IMR-90 (cell line): ENCODE measurements around the gene CRYBG2. TPM values are rescaled to one million over a fixed set of nuclear protein-coding genes. Genes with fewer than 3 reads are reported as not detected.

Experiments
- ATAC-seq: fragments of 200-7000 bp; cut with Tn5 transposase; 2 replicates; pipeline ENCODE4 v1.9.1; 2020; ENCODE audit warnings: low read depth, mild to moderate bottlenecking, moderate library complexity
- BruUV-seq: library from RNA; stranded (reverse); fragments of 400-500 nt; replicated peaks from 2 replicates; lab custom pipeline; 2021; lab: Mats Ljungman, UMichigan
- CTCF ChIA-PET: fragments of 300-600 bp; formaldehyde crosslinking; extraction: SDS; loops from one replicate; lab custom pipeline; 2021; ENCODE audit warnings: antibody characterized with exemption; lab: Yijun Ruan, JAX
- POLR2A ChIA-PET: fragments of 300-600 bp; sonication (Branson Sonifier 250); formaldehyde crosslinking; loops from one replicate; lab custom pipeline; 2022; ENCODE audit warnings: antibody characterized with exemption; ENCODE audit not compliant: unreplicated experiment; lab: Charles Lee
- DNase-seq: peaks from one replicate; pipeline ENCODE4 v3.0.0; 2013
- H2AFZ ChIP-seq: replicated peaks from 2 replicates; pipeline ENCODE3; 2013; ENCODE audit warnings: low read length, mild to moderate bottlenecking; ENCODE audit not compliant: poor library complexity
- H2AK5ac ChIP-seq: 2 replicates; pipeline ENCODE4 v1.6.1; 2013; ENCODE audit warnings: low read depth, low read length, inconsistent platforms
- H2AK9ac ChIP-seq: replicated peaks from 2 replicates; pipeline ENCODE3; 2013; ENCODE audit warnings: mild to moderate bottlenecking, low read depth, low read length, moderate library complexity; ENCODE audit not compliant: poor library complexity
- H2BK120ac ChIP-seq: 2 replicates; pipeline ENCODE4 v1.6.1; 2013; ENCODE audit warnings: low read depth, low read length, inconsistent platforms
- H2BK15ac ChIP-seq: 3 replicates; pipeline ENCODE4 v1.6.1; 2013; ENCODE audit warnings: low read depth, low read length, inconsistent platforms
- H2BK20ac ChIP-seq: 2 replicates; pipeline ENCODE4 v1.6.1; 2013; ENCODE audit warnings: low read depth, mild to moderate bottlenecking, inconsistent platforms, low read length, moderate library complexity
- H2BK5ac ChIP-seq: 2 replicates; pipeline ENCODE4 v1.6.1; 2013; ENCODE audit warnings: mild to moderate bottlenecking, low read depth, low read length, inconsistent platforms; ENCODE audit not compliant: poor library complexity, severe bottlenecking
- H3K14ac ChIP-seq: replicated peaks from 2 replicates; pipeline ENCODE4 v1.6.1; 2013; ENCODE audit warnings: low read depth, low read length, inconsistent platforms
- H3K18ac ChIP-seq: 2 replicates; pipeline ENCODE4 v1.6.1; 2013; ENCODE audit warnings: low read depth, low read length, control low read depth
- H3K23ac ChIP-seq: 2 replicates; pipeline ENCODE4 v1.6.1; 2013; ENCODE audit warnings: low read depth, low read length, inconsistent platforms
- H3K27ac ChIP-seq: 2 replicates; pipeline ENCODE4 v1.5.1; 2013; ENCODE audit warnings: mild to moderate bottlenecking, control low read depth, low read length; ENCODE audit not compliant: insufficient read depth
- H3K27me3 ChIP-seq: 2 replicates; pipeline ENCODE4 v1.6.1; 2013; ENCODE audit warnings: low read length; ENCODE audit not compliant: control insufficient read depth, insufficient read depth
- H3K36me3 ChIP-seq: 2 replicates; pipeline ENCODE4 v1.6.1; 2013; ENCODE audit warnings: low read length, mixed read lengths; ENCODE audit not compliant: control insufficient read depth, insufficient read depth
- H3K4ac ChIP-seq: 2 replicates; pipeline ENCODE4 v1.6.1; 2013; ENCODE audit warnings: low read depth, low read length, inconsistent platforms
- H3K4me1 ChIP-seq: 2 replicates; pipeline ENCODE4 v1.6.1; 2013; ENCODE audit warnings: low read length, mixed read lengths; ENCODE audit not compliant: control insufficient read depth, insufficient read depth
- H3K4me2 ChIP-seq: 2 replicates; pipeline ENCODE4 v1.6.1; 2013; ENCODE audit warnings: low read depth, mild to moderate bottlenecking, control low read depth, low read length, moderate library complexity
- H3K4me3 ChIP-seq: 2 replicates; pipeline ENCODE4 v1.5.1; 2013; ENCODE audit warnings: low read depth, mild to moderate bottlenecking, control low read depth, low read length, moderate library complexity; ENCODE audit not compliant: insufficient read depth
- H3K56ac ChIP-seq: 2 replicates; pipeline ENCODE4 v1.6.1; 2013; ENCODE audit warnings: low read length, inconsistent platforms; ENCODE audit not compliant: insufficient read depth; ENCODE audit errors: extremely low read depth
- H3K79me1 ChIP-seq, 2 experiments: 2 replicates each; pipeline ENCODE4 v1.6.1; 2013; ENCODE audit warnings: low read length in 2 of 2, inconsistent platforms in 1 of 2, low read depth in 1 of 2
- H3K9ac ChIP-seq: 2 replicates; pipeline ENCODE4 v1.6.1; 2013; ENCODE audit warnings: low read depth, low read length, control low read depth
- H3K9me1 ChIP-seq: 2 replicates; pipeline ENCODE4 v1.6.1; 2013; ENCODE audit warnings: low read length, inconsistent platforms; ENCODE audit not compliant: insufficient read depth
- H3K9me3 ChIP-seq: 2 replicates; pipeline ENCODE4 v1.6.1; 2013; ENCODE audit warnings: low read length; ENCODE audit not compliant: control insufficient read depth, insufficient read depth
- H4K20me1 ChIP-seq: 2 replicates; pipeline ENCODE4 v1.6.1; 2013; ENCODE audit warnings: low read length, inconsistent platforms; ENCODE audit not compliant: insufficient read depth
- H4K5ac ChIP-seq: 2 replicates; pipeline ENCODE4 v1.6.1; 2013; ENCODE audit warnings: mild to moderate bottlenecking, low read depth, low read length, control low read depth
- H4K8ac ChIP-seq, 2 experiments: 2 replicates each; pipeline ENCODE4 v1.6.1; 2013; ENCODE audit warnings: low read depth in 2 of 2, low read length in 2 of 2, control low read depth in 1 of 2, inconsistent platforms in 1 of 2
- H4K91ac ChIP-seq: 2 replicates; pipeline ENCODE4 v1.6.1; 2013; ENCODE audit warnings: low read depth, low read length, inconsistent platforms; ENCODE audit not compliant: insufficient read depth
- CHD1 ChIP-seq: IDR thresholded peaks from 2 replicates; pipeline ENCODE4 v1.6.1; 2012; ENCODE audit warnings: low read depth, low read length, improper control_type of control experiment
- ELK1 ChIP-seq: fragments of 150-350 bp; IDR thresholded peaks from 2 replicates; pipeline ENCODE4 v1.6.1; 2016; ENCODE audit warnings: low read depth, mild to moderate bottlenecking, low read length, moderate library complexity, borderline replicate concordance
- FOS ChIP-seq: fragments of 150-350 bp; IDR thresholded peaks from 2 replicates; pipeline ENCODE4 v1.6.1; 2016; ENCODE audit warnings: low read depth, low read length
- MAZ ChIP-seq: IDR thresholded peaks from 2 replicates; pipeline ENCODE4 v1.6.1; 2012; ENCODE audit warnings: low read depth, mild to moderate bottlenecking, low read length, improper control_type of control experiment, moderate library complexity, borderline replicate concordance
- NFE2L2 ChIP-seq: fragments of 150-350 bp; IDR thresholded peaks from 2 replicates; pipeline ENCODE4 v1.6.1; 2016; ENCODE audit warnings: low read depth, mild to moderate bottlenecking, low read length
- SMC3 ChIP-seq: fragments of 150-350 bp; IDR thresholded peaks from 2 replicates; pipeline ENCODE4 v1.6.1; 2016; ENCODE audit warnings: low read depth, mild to moderate bottlenecking, antibody characterized with exemption, low read length, moderate library complexity
- WGBS, 2 experiments: methylation state at CpG; one replicate each; pipeline versions ENCODE4 v1.1.5 to v1.1.7; 2013; ENCODE audit warnings: missing lambda C conversion rate in 2 of 2; ENCODE audit not compliant: insufficient read length in 1 of 2; ENCODE audit errors: extremely low coverage in 2 of 2; 5-methylcytosine and 5-hydroxymethylcytosine counted together
- dilution Hi-C: fragments of 300-500 bp; cut with HindIII; formaldehyde crosslinking; loops from one replicate; pipeline ENCODE4 v1.14.3; 2018; ENCODE audit warnings: low sequenced_read_pairs; ENCODE audit not compliant: unreplicated experiment
- in situ Hi-C: fragments of 300-500 bp; cut with MboI; formaldehyde crosslinking; loops from 3 replicates; pipeline ENCODE4 v1.14.3; 2019; ENCODE audit warnings: low sequenced_read_pairs, inconsistent platforms, mixed read lengths
- intact Hi-C: fragments of 100-400 bp; cut with micrococcal nuclease; formaldehyde crosslinking; loops from 2 replicates; pipeline ENCODE4 v1.10.0; 2022
- polyA plus RNA-seq, 3 experiments: library from polyadenylated mRNA; depleted of rRNA; stranded (reverse); fragments of >200 nt; gene quantifications; 2 replicates each; pipeline ENCODE4 v1.2.3, GENCODE V29; 2012; ENCODE audit warnings: low replicate concordance in 1 of 3
- total RNA-seq: library from RNA; depleted of rRNA; stranded (reverse); fragments of >200 nt; gene quantifications from 2 replicates; pipeline ENCODE4 v1.2.3, GENCODE V29; 2012

CRYBG2 gene
- total and polyA plus RNA-seq, 2 of the 4 experiments (the other 2 are of a cell fraction) = not detected

- DNase-seq = no peak
Observed at GRCh38 chr1:26370591-26371382, 16.9 kb upstream of the CRYBG2 start.

More at GRCh38 chr1:26370591-26371382, 16.9 kb upstream of the CRYBG2 start:
- Histone ChIP-seq H3K27me3 (peaks cover 17% of the 10 kb centered on the region), H4K20me1 (no peaks in the 10 kb centered on the region), H3K27ac (no peak overlapping the region), H3K4me1 (peaks cover 5% of the 10 kb centered on the region), H3K23ac (no peak overlapping the region), H2BK20ac (no peak overlapping the region), H3K4ac (no peak overlapping the region), H3K9me3 (peaks cover 5% of the 10 kb centered on the region), H3K4me3 (no peak overlapping the region), H3K56ac (no peak overlapping the region), H2BK15ac (no peak overlapping the region), H4K8ac (no peak overlapping the region), H2BK5ac (no peak overlapping the region), H3K4me2 (no peak overlapping the region), H2AK9ac (no peak overlapping the region), H3K14ac (no peak overlapping the region), H2AK5ac (0 out of 2 replicates have a peak overlapping the region, but pooled peaks have one; percentile 11), H4K5ac (no peak overlapping the region), H3K18ac (no peak overlapping the region), H2BK120ac (no peak overlapping the region), H3K9me1 (no peaks in the 10 kb centered on the region), H3K79me1 (no peaks in the 10 kb centered on the region), H2AFZ (no peak overlapping the region), H4K91ac (no peak overlapping the region), H3K36me3 (no peaks in the 10 kb centered on the region), H3K9ac (no peak overlapping the region)
- TF ChIP-seq CHD1 (no peak), NFE2L2 (no peak), FOS (no peak), MAZ (no peak), ELK1 (no peak), SMC3 (no peak)
- dilution Hi-C loops (no loop called here), in situ Hi-C loops (no loop called here), intact Hi-C loops (no loop called here)
- no peak for ATAC-seq
- BruUV-seq = no TSS peak
- ChIA-PET CTCF (no interaction called here), POLR2A (no interaction called here)
- WGBS, 2 experiments = 89% methylated on average over 2 of the region's 6 CpGs; no CpG with 5 or more reads in 1 of the 2 experiments
